ENCODE data around the gene FCER2.
"Not testable (repeated sequence)": the region's sequence is repeated elsewhere in the genome, so short reads cannot be mapped to it uniquely, and the experiment has no call there.

The FCER2 gene

GRCh38 chr19:7701654-7702457, at the start of gene FCER2:
Gene FCER2 (minus strand): TSS chr19:7702131. CDS start chr19:7699760, 2,371 bp downstream.
- no peak for DNase-seq

DNA sequence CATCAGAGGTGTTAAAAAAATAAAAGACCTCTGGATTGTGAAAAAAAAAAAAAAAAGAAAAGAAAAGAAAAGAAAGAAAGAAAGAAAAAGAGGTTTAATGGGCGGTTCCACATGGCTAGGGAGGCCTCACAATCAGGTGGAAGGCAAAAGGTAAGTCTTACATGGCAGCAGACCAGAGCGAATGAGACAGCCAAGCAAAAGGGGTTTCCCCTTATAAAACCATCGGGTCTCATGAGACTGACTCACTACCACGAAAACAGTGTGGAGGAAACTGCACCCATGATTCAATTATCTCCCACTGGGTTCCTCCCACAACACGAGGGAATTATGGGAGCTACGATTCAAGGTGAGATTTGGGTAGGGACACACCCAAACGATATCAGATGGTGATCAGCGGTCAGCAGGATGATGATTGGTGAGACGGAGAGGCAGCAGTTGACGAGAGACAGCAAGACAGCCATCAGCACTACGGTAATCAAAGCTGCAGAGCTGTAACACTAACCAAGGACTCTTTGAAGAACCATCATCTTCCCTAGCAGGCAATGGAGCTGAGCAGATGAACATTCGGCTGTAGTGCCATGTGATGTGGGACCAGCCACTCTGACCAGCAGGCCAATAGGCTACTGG, 49.3 kb upstream of the FCER2 start:
- peak in 1 of 2 experiments; percentile 56 for DNase-seq

GRCh38 chr19:7748756-7749155, 46.8 kb upstream of the FCER2 start:
- DNase-seq, result no peak

DNA sequence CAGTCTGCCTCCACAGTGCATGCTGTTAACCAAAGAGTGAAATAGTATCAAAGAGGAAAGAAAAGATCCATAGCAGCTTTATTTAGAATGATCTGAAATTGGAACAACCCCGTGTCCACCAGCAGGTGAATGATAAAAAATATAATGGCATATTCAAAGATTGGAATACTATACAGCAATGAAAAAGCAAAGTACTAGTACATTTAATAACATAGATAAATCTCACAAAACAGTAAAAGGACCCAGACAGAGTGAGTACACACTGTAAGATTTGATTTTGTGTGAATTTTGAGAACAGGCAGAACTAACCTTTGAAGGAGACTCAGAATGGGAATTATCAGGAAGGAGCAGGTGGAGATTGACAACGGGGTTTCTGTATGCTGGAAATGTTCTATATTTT, 46.2 kb upstream of the FCER2 start:
- DNase-seq, result no peak

DNA sequence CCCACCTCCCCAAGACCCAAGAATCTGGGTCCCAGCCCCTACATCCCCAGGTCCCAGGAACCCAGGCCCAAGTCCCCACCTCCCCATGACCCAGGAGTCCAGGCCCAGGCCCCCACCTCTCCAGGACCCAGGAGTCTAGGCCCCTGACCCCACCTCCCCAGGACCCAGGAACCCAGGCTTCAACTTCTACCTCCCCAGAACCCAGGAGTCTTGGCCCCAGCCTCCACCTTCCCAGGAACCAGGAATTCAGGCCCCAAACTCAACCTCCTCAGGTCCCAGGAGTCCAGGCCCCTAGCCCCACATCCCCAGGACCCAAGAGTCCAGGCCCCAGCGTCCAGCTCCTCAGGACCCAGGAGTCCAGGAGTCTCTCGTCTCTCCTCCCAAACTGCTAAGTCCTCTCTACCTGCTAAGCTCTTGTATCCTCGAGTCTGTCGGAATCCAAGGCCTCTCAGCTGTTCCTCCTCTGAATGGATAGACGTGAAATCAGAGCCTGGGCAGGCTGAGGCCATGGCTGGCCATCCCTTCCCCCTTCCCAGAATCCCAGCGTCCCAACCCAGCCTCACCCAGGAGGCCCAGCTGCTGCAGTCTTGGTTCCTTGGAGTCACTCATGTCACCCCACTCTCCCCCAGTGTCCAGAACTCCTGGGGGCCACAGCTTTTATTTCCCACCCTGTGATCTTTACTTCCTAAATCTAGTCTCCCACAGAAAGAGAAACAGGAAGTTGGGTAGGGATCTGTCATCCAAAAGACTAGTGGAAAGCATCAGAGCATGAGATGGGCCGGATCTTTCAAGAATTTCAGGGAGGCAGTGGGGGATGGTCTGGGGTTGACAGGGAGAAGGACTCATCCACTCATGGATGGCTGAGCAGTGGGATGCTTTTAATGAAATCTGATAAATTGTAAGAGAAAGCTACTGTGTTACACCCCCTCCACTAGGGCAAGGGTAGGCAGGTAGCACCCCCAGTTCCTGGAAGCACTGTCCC, 45.3 kb upstream of the FCER2 start, which contains the start of gene CD209:
Gene CD209, minus strand, starts transcription at position 632 of the 982 bp plus-strand sequence. Its CDS starts 23 bp downstream, at position 609.
- DNase-seq, result no peak

DNA sequence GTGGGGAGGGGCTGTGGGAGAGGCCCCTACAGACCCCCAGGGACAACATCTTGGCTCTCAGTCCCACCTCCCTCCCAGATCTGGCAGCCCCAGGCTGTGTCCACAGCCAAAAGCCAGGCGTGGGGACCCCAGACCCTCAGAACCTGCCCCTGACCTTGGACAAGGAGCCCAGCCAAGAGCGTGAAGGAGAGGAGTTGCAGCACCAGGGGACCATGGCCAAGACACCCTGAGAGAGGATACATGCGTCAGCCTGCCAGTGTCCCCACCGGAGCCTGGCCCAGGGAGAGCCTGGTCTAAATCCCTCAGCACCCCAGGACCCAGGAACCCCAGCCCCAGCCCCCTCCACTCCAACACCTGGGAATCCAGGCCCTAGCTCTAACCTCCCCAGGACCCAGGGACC, 44.4 kb upstream of the FCER2 start:
- not testable (repeated sequence) for DNase-seq

GRCh38 chr19:7744871-7745650, 43.1 kb upstream of the FCER2 start:
- no peak for DNase-seq

DNA sequence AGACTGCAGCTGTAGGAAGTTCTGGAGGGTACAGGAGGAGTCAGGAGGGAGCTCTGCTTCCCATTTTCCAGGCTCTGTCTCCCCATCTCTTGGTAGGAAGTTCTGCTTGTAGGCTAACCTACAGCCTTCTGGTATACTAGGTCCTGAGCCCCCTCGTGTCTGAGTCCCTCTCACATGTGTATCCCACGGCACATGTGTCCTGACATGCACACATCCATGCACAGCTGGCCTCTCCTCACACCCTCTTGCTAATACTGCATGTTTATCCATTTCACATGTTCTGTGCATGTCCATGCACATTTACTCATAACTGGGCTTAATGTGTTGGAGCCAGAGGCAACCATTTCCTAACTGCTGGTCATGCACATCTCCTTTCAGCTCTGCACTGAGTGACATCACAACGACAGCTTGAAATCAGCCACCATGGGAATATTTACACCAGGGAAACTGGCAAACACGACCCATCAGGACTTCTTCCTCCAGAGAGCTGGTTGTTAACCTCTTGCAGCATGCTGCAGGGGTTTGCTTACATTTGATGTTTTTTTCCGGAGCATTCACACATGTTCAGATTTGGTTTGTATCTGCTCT, 42.4 kb upstream of the FCER2 start:
- DNase-seq, result no peak

GRCh38 chr19:7743425-7743841, 41.5 kb upstream of the FCER2 start:
- no peak for DNase-seq

DNA sequence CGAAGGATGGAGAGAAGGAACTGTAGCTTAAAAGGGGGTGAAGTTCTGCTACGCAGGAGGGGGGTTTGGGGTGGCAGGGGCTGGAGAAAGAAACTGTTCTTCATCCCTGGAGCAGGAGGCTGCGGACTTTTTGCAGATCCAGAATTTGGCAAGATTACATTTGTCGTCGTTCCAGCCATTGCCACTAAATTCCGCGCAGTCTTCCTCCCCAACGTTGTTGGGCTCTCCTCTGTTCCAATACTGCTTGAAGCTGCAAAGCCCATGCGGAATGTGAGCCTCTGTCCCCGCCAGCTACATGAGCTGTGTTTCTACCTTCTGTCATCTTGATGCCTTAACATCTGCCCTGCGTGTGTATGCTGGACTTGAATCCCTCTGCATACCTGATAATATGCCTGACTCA, 41.1 kb upstream of the FCER2 start:
- DNase-seq, result no peak

- DNase-seq, result no peak
These were observed 40.6 kb upstream of the FCER2 start for GRCh38 chr19:7742575-7742974.

- no peak for DNase-seq
These were observed 38.7 kb upstream of the FCER2 start for GRCh38 chr19:7740682-7741054.

GRCh38 chr19:7739801-7740681, 38.1 kb upstream of the FCER2 start:
- DNase-seq, result no peak

DNA sequence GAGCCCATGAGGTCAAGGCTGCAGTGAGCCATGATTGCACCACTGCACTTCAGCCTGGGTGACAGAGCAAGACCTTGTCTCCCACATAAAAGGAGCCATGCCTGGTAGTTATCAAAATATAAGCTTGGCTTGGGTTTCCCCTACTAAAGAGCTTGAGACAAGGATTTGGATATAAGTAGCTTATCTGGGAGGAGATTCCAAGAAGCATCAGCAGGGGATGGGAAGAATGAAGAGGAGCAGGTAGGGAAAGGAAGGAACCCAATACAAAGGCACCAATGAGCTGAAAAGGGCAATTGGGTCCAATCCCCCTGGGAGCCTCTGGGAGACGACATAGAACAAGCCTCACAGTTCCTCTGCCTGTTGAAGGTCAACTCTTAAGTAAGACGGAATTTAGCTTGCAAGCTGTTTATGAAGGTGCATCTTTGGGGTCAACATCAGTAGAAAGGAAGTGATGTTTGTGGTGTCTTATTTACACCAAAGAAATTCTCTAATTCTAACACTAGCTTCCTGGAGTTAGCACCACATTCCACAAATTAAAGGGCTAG, 37.4 kb upstream of the FCER2 start:
- DNase-seq, result no peak

DNA sequence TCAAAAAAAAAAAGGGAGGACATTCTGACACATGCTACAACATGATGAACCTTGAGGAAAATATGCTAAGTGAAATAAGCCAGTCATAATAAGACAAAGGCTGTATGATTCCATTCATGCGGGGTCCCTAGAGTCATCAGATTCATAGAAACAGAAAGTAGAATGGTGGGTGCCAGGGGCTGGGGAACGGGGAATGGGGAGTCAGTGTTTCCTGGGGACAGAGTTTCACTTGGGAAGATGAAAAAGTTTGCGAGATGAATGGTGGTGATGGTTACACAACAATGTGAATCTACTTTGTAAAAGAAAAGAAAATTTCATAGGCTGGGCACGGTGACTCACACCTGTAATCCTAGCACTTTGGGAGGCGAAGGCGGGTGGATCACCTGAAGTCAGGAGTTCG, 36.1 kb upstream of the FCER2 start:
- no peak for DNase-seq

DNA sequence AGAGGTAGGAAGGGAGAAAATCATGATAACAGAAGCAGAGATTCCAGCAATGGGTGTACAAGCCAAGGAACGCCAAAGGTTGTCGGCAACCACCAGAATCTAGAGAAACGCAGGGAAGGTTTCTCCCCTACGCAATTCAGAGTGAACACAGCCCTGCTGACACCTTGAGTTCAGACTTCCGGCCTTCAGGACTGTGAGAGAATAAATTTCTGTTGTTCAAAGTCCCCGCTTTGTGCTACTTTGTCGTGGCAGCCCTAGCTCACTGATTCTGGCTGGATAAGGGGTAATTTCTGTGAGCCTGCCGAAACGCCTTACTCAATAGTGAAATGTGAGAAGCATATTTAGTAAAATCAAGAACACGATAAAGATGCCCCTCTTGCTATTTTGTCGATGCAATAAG, 35.3 kb upstream of the FCER2 start:
- DNase-seq, result no peak

DNA sequence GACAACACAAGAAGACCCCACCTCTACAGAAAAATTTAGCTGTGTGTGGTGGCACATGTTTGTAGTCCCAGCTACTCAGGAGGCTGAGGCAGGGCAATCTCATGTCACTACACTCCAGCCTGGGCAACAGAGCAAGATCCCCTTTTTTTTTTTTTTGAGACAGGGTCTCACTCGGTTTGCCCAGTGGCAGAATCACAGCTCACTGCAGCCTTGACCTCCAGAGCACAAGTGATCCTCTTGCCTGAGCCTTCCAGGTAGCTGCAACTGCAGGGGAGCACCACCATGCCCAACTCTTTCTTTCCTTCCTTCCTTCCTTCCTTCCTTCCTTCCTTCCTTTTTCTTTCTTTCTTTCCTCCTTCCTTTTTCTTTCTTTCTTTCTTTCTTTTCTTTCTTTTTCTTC, 34.2 kb upstream of the FCER2 start:
- DNase-seq, result no peak

- no peak for DNase-seq
These were observed 32.6 kb upstream of the FCER2 start for GRCh38 chr19:7734220-7735203.

GRCh38 chr19:7733376-7733775, 31.4 kb upstream of the FCER2 start:
- DNase-seq, result no peak

All from stimulated activated CD4-positive, alpha-beta T cell treated with anti-CD3 and anti-CD28 coated beads, Interleukin-4, amount 100 ng/mL, for 4 hours (primary cell).